B cell (primary cell): ENCODE data around the gene RPL10. TPM values are rescaled to one million over a fixed set of nuclear protein-coding genes. Genes with fewer than 3 reads are reported as not detected.

ENCODE experiments used
- ATAC-seq: fragments of 200-7000 bp; cut with Tn5 transposase; one replicate; pipeline ENCODE4 v1.10.0; 2021; ENCODE audit warnings: low read depth, mild to moderate bottlenecking, moderate number of reproducible peaks, moderate library complexity
- CTCF ChIA-PET: fragments of 350-600 bp; sonication (Branson Sonifier 250); formaldehyde crosslinking; loops from one replicate; lab custom pipeline; 2021; ENCODE audit warnings: antibody characterized with exemption, inconsistent platforms; lab: Charles Lee
- POLR2A ChIA-PET: fragments of 350-600 bp; sonication (Branson Sonifier 250); formaldehyde crosslinking; loops from one replicate; lab custom pipeline; 2021; ENCODE audit warnings: antibody characterized with exemption; lab: Charles Lee
- DNase-seq: peaks from one replicate; pipeline ENCODE4 v3.0.0; 2013
- H2AFZ ChIP-seq: 2 replicates; pipeline ENCODE4 v1.6.1; 2012; ENCODE audit warnings: mild to moderate bottlenecking, low read depth, low read length; ENCODE audit not compliant: insufficient read depth, poor library complexity, severe bottlenecking
- H3K27ac ChIP-seq, 2 donors: 1 replicate in 1 of 2; 2 replicates in 1 of 2; pipeline ENCODE4 v1.5.1; 2012 to 2013; ENCODE audit warnings: low read length in 2 of 2, mild to moderate bottlenecking in 2 of 2, moderate library complexity in 1 of 2
- H3K27me3 ChIP-seq, 4 experiments: fragments of 200-600 bp in 1 of 4; sonication (generic) in 1 of 4; replicated peaks in 1 of 4; 1 replicate in 2 of 4; 2 replicates in 2 of 4; pipeline versions ENCODE4 v1.6.1 to v1.7.0; 2013 to 2016; ENCODE audit warnings: low read length in 3 of 4, mild to moderate bottlenecking in 2 of 4, mixed read lengths in 1 of 4, moderate library complexity in 1 of 4; ENCODE audit not compliant: insufficient read depth in 4 of 4, control insufficient read depth in 3 of 4; ENCODE audit errors: control extremely low read depth in 1 of 4
- H3K36me3 ChIP-seq, 2 experiments: replicated peaks in 1 of 2; 1 replicate in 1 of 2; 2 replicates in 1 of 2; pipeline versions ENCODE4 v1.6.1 to v1.7.1; 2013; ENCODE audit warnings: low read length in 1 of 2; ENCODE audit not compliant: insufficient read depth in 2 of 2, control insufficient read depth in 1 of 2; ENCODE audit errors: control extremely low read depth in 1 of 2, extremely low read depth in 1 of 2
- H3K4me1 ChIP-seq, 2 donors: fragments of 200-600 bp in 1 of 2; sonication (generic) in 1 of 2; 1 replicate in 1 of 2; 2 replicates in 1 of 2; pipeline versions ENCODE4 v1.5.1 to v1.6.1; 2013 to 2017; ENCODE audit warnings: low read length in 2 of 2; ENCODE audit not compliant: control insufficient read depth in 2 of 2, insufficient read depth in 2 of 2
- H3K4me2 ChIP-seq: replicated peaks from 2 replicates; pipeline ENCODE3; 2012; ENCODE audit warnings: mild to moderate bottlenecking, low read depth, low read length; ENCODE audit not compliant: poor library complexity, severe bottlenecking
- H3K4me3 ChIP-seq, 5 experiments: fragments of 200-600 bp in 1 of 5; sonication (generic) in 1 of 5; 1 replicate in 3 of 5; 2 replicates in 2 of 5; pipeline versions ENCODE4 v1.5.1 to v1.7.0; 2011 to 2016; ENCODE audit warnings: low read length in 4 of 5, mild to moderate bottlenecking in 4 of 5, low read depth in 2 of 5, control low read depth in 1 of 5, moderate library complexity in 1 of 5; ENCODE audit not compliant: insufficient read depth in 1 of 5; ENCODE audit errors: control extremely low read depth in 1 of 5, extremely low read depth in 1 of 5
- H3K79me2 ChIP-seq: fragments of 200-600 bp; sonication (generic); one replicate; pipeline ENCODE4 v1.6.0; 2016; ENCODE audit warnings: low read length; ENCODE audit not compliant: control insufficient read depth, insufficient read depth
- H3K9ac ChIP-seq: fragments of 200-600 bp; sonication (generic); 2 replicates; pipeline ENCODE4 v1.6.1; 2017; ENCODE audit warnings: mild to moderate bottlenecking, low read length, moderate library complexity
- H3K9me3 ChIP-seq, 3 donors: one replicate each; pipeline versions ENCODE4 v1.6.1 to v1.7.1; 2013; ENCODE audit warnings: low read length in 2 of 3; ENCODE audit not compliant: control insufficient read depth in 2 of 3, insufficient read depth in 1 of 3; ENCODE audit errors: control extremely low read depth in 1 of 3
- H4K20me1 ChIP-seq: 2 replicates; pipeline ENCODE4 v1.6.0; 2012; ENCODE audit warnings: mild to moderate bottlenecking, low read length; ENCODE audit not compliant: insufficient read depth, control insufficient read depth, poor library complexity, severe bottlenecking
- H3K27ac Mint-ChIP-seq: one replicate; pipeline ENCODE4 v1.8.0; 2021; ENCODE audit warnings: mixed read lengths
- H3K27me3 Mint-ChIP-seq: one replicate; pipeline ENCODE4 v1.8.0; 2021; ENCODE audit warnings: mixed read lengths
- H3K4me1 Mint-ChIP-seq: one replicate; pipeline ENCODE4 v1.8.0; 2021; ENCODE audit warnings: mixed read lengths
- H3K4me3 Mint-ChIP-seq: one replicate; pipeline ENCODE4 v1.8.0; 2021; ENCODE audit warnings: mixed read lengths
- H3K9me3 Mint-ChIP-seq: one replicate; pipeline ENCODE4 v1.8.0; 2022; ENCODE audit warnings: mixed read lengths; ENCODE audit not compliant: insufficient read depth
- CTCF ChIP-seq: fragments of 200-600 bp; IDR thresholded peaks from one replicate; pipeline ENCODE4 v1.8.0; 2022; ENCODE audit warnings: antibody characterized with exemption, mild to moderate bottlenecking
- EZH2 ChIP-seq: IDR thresholded peaks from 2 replicates; pipeline ENCODE4 v1.6.1; 2012; ENCODE audit warnings: borderline replicate concordance, low read depth, mild to moderate bottlenecking, moderate library complexity, low read length; ENCODE audit not compliant: insufficient read depth, poor library complexity, severe bottlenecking
- WGBS: methylation state at CpG from one replicate; pipeline ENCODE4 v1.1.5; 2013; ENCODE audit warnings: missing lambda C conversion rate; ENCODE audit not compliant: insufficient coverage; 5-methylcytosine and 5-hydroxymethylcytosine counted together
- intact Hi-C: fragments of 100-400 bp; cut with micrococcal nuclease; formaldehyde crosslinking; loops from one replicate; pipeline ENCODE4 v1.10.0; 2022
- polyA plus RNA-seq: library from polyadenylated mRNA; depleted of rRNA; stranded (reverse); fragments of >200 nt; gene quantifications from 2 replicates; pipeline ENCODE4 v1.2.3, GENCODE V29; 2012
- small RNA-seq: library from RNA; depleted of rRNA; stranded (forward); fragments of <200 nt; gene quantifications from one replicate; pipeline ENCODE3, GENCODE V24; 2012; ENCODE audit warnings: low replicate concordance, low read depth; ENCODE audit not compliant: insufficient read length
- total RNA-seq, 2 donors: library from RNA; stranded (reverse); fragments of 120-200 nt in 1 of 2; gene quantifications; 1 replicate in 1 of 2; 2 replicates in 1 of 2; pipeline versions ENCODE4 v1.2.3 to v1.2.4, GENCODE V29; 2013 to 2022

The RPL10 gene
- total and polyA plus RNA-seq, 2 donors (not counting 1 experiment from before 2014, with no cell fraction given): 4,073 to 16,482 TPM

GRCh38 chrX:154449618-154450017, 51.4 kb downstream of the RPL10 start:
- peaks cover 5 to 9% of the 10 kb centered on the region in 2 donors for H3K4me1 ChIP-seq
- no peaks in the 10 kb centered on the region for H3K4me1 Mint-ChIP-seq
- no peak overlapping the region for H3K4me3 ChIP-seq
- no peaks in the 10 kb centered on the region for H3K9me3 Mint-ChIP-seq
- H3K79me2 ChIP-seq: peaks cover 5% of the 10 kb centered on the region
- TF ChIP-seq EZH2 (no peak), CTCF (no peak)
- no peak overlapping the region for H3K27ac ChIP-seq
- H3K27ac Mint-ChIP-seq: no peak overlapping the region
- DNase-seq (no peak), ATAC-seq (no peak)
- ChIA-PET CTCF (no interaction called here), POLR2A (no interaction called here)
- H4K20me1 ChIP-seq: no peaks in the 10 kb centered on the region
- peaks cover 0 to 7% of the 10 kb centered on the region in 2 experiments for H3K36me3 ChIP-seq
- no peaks in the 10 kb centered on the region for H3K27me3 ChIP-seq
- no peaks in the 10 kb centered on the region for H3K27me3 Mint-ChIP-seq
- H3K9me3 ChIP-seq: no peaks in the 10 kb centered on the region
- H2AFZ ChIP-seq: no peak overlapping the region
- intact Hi-C loops: no loop called here
- 95% methylated on average over 4 of the region's 18 CpGs for WGBS
- H3K4me3 Mint-ChIP-seq: no peak overlapping the region
- no peak overlapping the region for H3K4me2 ChIP-seq
- H3K9ac ChIP-seq: no peak overlapping the region

- no peaks in the 10 kb centered on the region for H3K9me3 Mint-ChIP-seq
- TF ChIP-seq EZH2 (no peak), CTCF (no peak)
- DNase-seq (no peak), ATAC-seq (no peak)
- Histone ChIP-seq H3K27me3 (no peaks in the 10 kb centered on the region), H3K9me3 (no peaks in the 10 kb centered on the region), H3K9ac (no peak overlapping the region), H3K79me2 (no peaks in the 10 kb centered on the region), H3K4me2 (no peak overlapping the region), H4K20me1 (no peaks in the 10 kb centered on the region), H2AFZ (no peak overlapping the region), H3K36me3 (peaks cover 0 to 6% of the 10 kb centered on the region in 2 experiments), H3K4me1 (peaks cover 0 to 2% of the 10 kb centered on the region in 2 donors), H3K4me3 (no peak overlapping the region), H3K27ac (no peak overlapping the region)
- H3K4me3 Mint-ChIP-seq: no peak overlapping the region
- H3K27me3 Mint-ChIP-seq: no peaks in the 10 kb centered on the region
- WGBS: 100% methylated on average over 6 of the region's 17 CpGs
- ChIA-PET CTCF (no interaction called here), POLR2A (interaction anchor here (0.7 kb wide), 1 partner anchor 46 kb away, joined by 4 read pairs; no protein-coding TSS in a partner anchor)
- no peak overlapping the region for H3K27ac Mint-ChIP-seq
- intact Hi-C loops: no loop called here
- H3K4me1 Mint-ChIP-seq: no peaks in the 10 kb centered on the region
Observed at GRCh38 chrX:154450312-154450711, 52.1 kb downstream of the RPL10 start.

Small RNA genes lying within 50 kb of the gene (small RNA-seq; reads per million reads assigned to genes)
- gene MIR6858: not detected
- not detected for gene SNORA70

Other genes starting within 250 kb of the RPL10 start
- not detected in 2 replicates for gene OPN1MW, start 215.8 kb upstream of the RPL10 start, total RNA-seq
- not detected in 2 replicates for gene OPN1MW, start 215.8 kb upstream of the RPL10 start, polyA plus RNA-seq
- gene OPN1MW2, start 178.6 kb upstream of the RPL10 start, total RNA-seq: not detected in 2 replicates
- not detected in 2 replicates for gene OPN1MW2, start 178.6 kb upstream of the RPL10 start, polyA plus RNA-seq
- gene OPN1MW3, start 140.8 kb upstream of the RPL10 start, total RNA-seq: not detected in 2 replicates
- gene OPN1MW3, start 140.8 kb upstream of the RPL10 start, polyA plus RNA-seq: not detected in 2 replicates
- gene TEX28, start 103.3 kb upstream of the RPL10 start, total RNA-seq: not detected in 2 replicates
- gene TEX28, start 103.3 kb upstream of the RPL10 start, polyA plus RNA-seq: not detected in 2 replicates
- gene TKTL1, start 102.6 kb upstream of the RPL10 start, total RNA-seq: 0.22 and 0.96 TPM in 2 replicates
- 0.18 and 0.37 TPM in 2 replicates for gene TKTL1, start 102.6 kb upstream of the RPL10 start, polyA plus RNA-seq
- 510 and 523 TPM in 2 replicates for gene FLNA, start 23.7 kb upstream of the RPL10 start, total RNA-seq
- gene FLNA, start 23.7 kb upstream of the RPL10 start, polyA plus RNA-seq: 281 and 342 TPM in 2 replicates
- 67.2 and 81.7 TPM in 2 replicates for gene EMD, start 19.1 kb upstream of the RPL10 start, total RNA-seq
- gene EMD, start 19.1 kb upstream of the RPL10 start, polyA plus RNA-seq: 132 and 156 TPM in 2 replicates
- 24.6 TPM in 2 replicates for gene DNASE1L1, start 10.9 kb downstream of the RPL10 start, total RNA-seq
- 30.4 and 49.2 TPM in 2 replicates for gene DNASE1L1, start 10.9 kb downstream of the RPL10 start, polyA plus RNA-seq
- 117 and 118 TPM in 2 replicates for gene TAFAZZIN, start 13.2 kb downstream of the RPL10 start, total RNA-seq
- gene TAFAZZIN, start 13.2 kb downstream of the RPL10 start, polyA plus RNA-seq: 224 and 241 TPM in 2 replicates
- gene ATP6AP1, start 30.3 kb downstream of the RPL10 start, total RNA-seq: 55.6 and 57.7 TPM in 2 replicates
- 38.9 and 47.1 TPM in 2 replicates for gene ATP6AP1, start 30.3 kb downstream of the RPL10 start, polyA plus RNA-seq
- gene GDI1, start 38.8 kb downstream of the RPL10 start, total RNA-seq: 194 and 199 TPM in 2 replicates
- 311 and 436 TPM in 2 replicates for gene GDI1, start 38.8 kb downstream of the RPL10 start, polyA plus RNA-seq
- gene FAM50A, start 45.8 kb downstream of the RPL10 start, total RNA-seq: 70.4 and 79.8 TPM in 2 replicates
- gene FAM50A, start 45.8 kb downstream of the RPL10 start, polyA plus RNA-seq: 44.5 and 60.0 TPM in 2 replicates
- 114 and 120 TPM in 2 replicates for gene PLXNA3, start 59.9 kb downstream of the RPL10 start, total RNA-seq
- 50.5 and 68.6 TPM in 2 replicates for gene PLXNA3, start 59.9 kb downstream of the RPL10 start, polyA plus RNA-seq
- 17.0 and 19.3 TPM in 2 replicates for gene LAGE3, start 80.9 kb downstream of the RPL10 start, total RNA-seq
- gene LAGE3, start 80.9 kb downstream of the RPL10 start, polyA plus RNA-seq: 13.6 and 19.9 TPM in 2 replicates
- 23.3 and 29.5 TPM in 2 replicates for gene UBL4A, start 88.2 kb downstream of the RPL10 start, total RNA-seq
- gene UBL4A, start 88.2 kb downstream of the RPL10 start, polyA plus RNA-seq: 7.7 and 13.1 TPM in 2 replicates
- gene SLC10A3, start 92.3 kb downstream of the RPL10 start, total RNA-seq: 16.7 and 17.9 TPM in 2 replicates
- 26.6 and 36.9 TPM in 2 replicates for gene SLC10A3, start 92.3 kb downstream of the RPL10 start, polyA plus RNA-seq
- 39.6 and 43.3 TPM in 2 replicates for gene FAM3A, start 117.9 kb downstream of the RPL10 start, total RNA-seq
- gene FAM3A, start 117.9 kb downstream of the RPL10 start, polyA plus RNA-seq: 59.4 and 61.1 TPM in 2 replicates
- 57.2 and 61.2 TPM in 2 replicates for gene G6PD, start 148.5 kb downstream of the RPL10 start, total RNA-seq
- 64.4 and 66.0 TPM in 2 replicates for gene G6PD, start 148.5 kb downstream of the RPL10 start, polyA plus RNA-seq
- 65.1 and 72.0 TPM in 2 replicates for gene IKBKG, start 149.2 kb downstream of the RPL10 start, total RNA-seq
- 43.9 and 46.7 TPM in 2 replicates for gene IKBKG, start 149.2 kb downstream of the RPL10 start, polyA plus RNA-seq
- gene CTAG1A, start 186.8 kb downstream of the RPL10 start, total RNA-seq: not detected in 2 replicates
- not detected in 2 replicates for gene CTAG1A, start 186.8 kb downstream of the RPL10 start, polyA plus RNA-seq
- gene CTAG1B, start 220.9 kb downstream of the RPL10 start, total RNA-seq: not detected in 2 replicates
- 0.09 TPM in 1 of 2 replicates, not detected in the other for gene CTAG1B, start 220.9 kb downstream of the RPL10 start, polyA plus RNA-seq